AG04449 (cell line): ENCODE results near the gene HPN.

Experiments used
- CTCF ChIA-PET: fragments of 350-600 bp; formaldehyde crosslinking; extraction: SDS; loops from one replicate; lab custom pipeline; 2021; ENCODE audit warnings: antibody characterized with exemption; lab: Yijun Ruan, JAX
- POLR2A ChIA-PET: fragments of 400-600, 350-600 bp; formaldehyde crosslinking; extraction: SDS; loops from one replicate; lab custom pipeline; 2020; ENCODE audit warnings: antibody characterized with exemption, inconsistent platforms; lab: Yijun Ruan, JAX
- DNase-seq: peaks from one replicate; pipeline ENCODE4 v3.0.0-alpha.2; 2010; ENCODE audit warnings: low read depth, low spot score
- H3K4me3 ChIP-seq: 2 replicates; pipeline ENCODE4 v1.5.1; 2011; ENCODE audit warnings: low read depth, mild to moderate bottlenecking, control low read depth, low read length
- TF ChIP-seq, protein P1 (sequence below): IDR thresholded peaks from one replicate; pipeline ENCODE4 v1.5.1; 2011; ENCODE audit warnings: mild to moderate bottlenecking, moderate library complexity, low read length, control low read depth, inconsistent platforms; ENCODE audit not compliant: insufficient read depth; ENCODE audit errors: missing control alignments

The HPN gene

DNA sequence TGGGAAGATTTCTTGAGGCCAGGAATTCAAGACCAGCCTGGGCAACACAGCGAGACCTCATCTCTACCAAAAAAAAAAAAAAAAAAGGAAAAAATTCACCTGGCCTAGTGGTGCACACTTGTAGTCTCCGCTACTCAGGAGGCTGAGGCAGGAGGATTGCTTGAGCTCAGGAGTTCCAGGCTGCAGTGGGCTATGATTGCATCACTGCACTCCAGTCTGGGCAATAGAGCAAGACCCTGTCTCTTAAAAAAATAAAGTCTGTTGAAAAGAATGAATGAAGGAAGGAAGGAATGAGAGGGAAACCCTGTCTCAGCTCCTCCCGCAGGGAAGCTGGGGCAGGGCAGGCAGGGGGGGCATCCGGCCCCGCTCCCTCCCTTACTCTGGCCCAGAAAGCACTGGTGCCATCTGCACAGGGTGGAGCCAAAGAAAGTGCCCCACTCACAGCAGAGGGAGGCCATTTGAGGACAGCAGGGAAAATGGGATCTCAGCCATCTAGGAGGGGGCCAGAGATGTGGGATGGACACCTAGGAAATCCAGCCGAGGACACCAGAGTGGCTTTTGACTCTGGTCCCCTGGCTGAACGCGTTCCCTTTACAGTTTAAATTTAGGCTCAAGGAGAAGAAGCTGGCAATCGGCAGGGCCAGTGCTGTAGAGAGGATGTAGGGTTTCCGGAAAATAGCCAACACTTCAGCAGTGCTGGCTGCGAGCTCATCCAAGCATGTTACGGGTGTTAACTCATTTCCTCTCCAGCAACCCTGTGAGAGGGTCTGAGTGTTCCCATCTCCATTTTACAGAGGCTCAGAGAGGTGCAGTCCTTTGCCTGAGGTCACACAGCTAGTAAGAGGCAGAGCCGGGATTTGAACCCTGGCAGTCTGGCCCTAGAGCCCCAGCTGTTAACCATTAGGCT, 3.6 kb upstream of the HPN start:
- no peak overlapping the region for H3K4me3 ChIP-seq
- ChIA-PET CTCF (interaction anchor here (0.7 to 2.7 kb wide), 8 partner anchors 10 to 104 kb away, joined by 3 to 12 read pairs (median 4); no protein-coding TSS in a partner anchor), POLR2A (interaction anchor here (0.6 kb wide), 1 partner anchor 610 kb away, joined by 3 read pairs; the partner anchor contains the start of gene COX6B1)
- no peak for DNase-seq
- TF ChIP-seq, protein P1, sequence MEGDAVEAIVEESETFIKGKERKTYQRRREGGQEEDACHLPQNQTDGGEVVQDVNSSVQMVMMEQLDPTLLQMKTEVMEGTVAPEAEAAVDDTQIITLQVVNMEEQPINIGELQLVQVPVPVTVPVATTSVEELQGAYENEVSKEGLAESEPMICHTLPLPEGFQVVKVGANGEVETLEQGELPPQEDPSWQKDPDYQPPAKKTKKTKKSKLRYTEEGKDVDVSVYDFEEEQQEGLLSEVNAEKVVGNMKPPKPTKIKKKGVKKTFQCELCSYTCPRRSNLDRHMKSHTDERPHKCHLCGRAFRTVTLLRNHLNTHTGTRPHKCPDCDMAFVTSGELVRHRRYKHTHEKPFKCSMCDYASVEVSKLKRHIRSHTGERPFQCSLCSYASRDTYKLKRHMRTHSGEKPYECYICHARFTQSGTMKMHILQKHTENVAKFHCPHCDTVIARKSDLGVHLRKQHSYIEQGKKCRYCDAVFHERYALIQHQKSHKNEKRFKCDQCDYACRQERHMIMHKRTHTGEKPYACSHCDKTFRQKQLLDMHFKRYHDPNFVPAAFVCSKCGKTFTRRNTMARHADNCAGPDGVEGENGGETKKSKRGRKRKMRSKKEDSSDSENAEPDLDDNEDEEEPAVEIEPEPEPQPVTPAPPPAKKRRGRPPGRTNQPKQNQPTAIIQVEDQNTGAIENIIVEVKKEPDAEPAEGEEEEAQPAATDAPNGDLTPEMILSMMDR = no peak

- DNase-seq = no peak
- CTCF ChIA-PET = interaction anchor here (0.7 to 2.7 kb wide), 7 partner anchors 10 to 103 kb away, joined by 3 to 12 read pairs (median 3); no protein-coding TSS in a partner anchor
- POLR2A ChIA-PET = interaction anchor here (0.6 kb wide), 1 partner anchor 609 kb away, joined by 3 read pairs; the partner anchor contains the start of gene COX6B1
- TF ChIP-seq, protein P1 = no peak
- no peak overlapping the region for H3K4me3 ChIP-seq
These were observed 2.7 kb upstream of the HPN start for GRCh38 chr19:35038623-35039512.

DNA sequence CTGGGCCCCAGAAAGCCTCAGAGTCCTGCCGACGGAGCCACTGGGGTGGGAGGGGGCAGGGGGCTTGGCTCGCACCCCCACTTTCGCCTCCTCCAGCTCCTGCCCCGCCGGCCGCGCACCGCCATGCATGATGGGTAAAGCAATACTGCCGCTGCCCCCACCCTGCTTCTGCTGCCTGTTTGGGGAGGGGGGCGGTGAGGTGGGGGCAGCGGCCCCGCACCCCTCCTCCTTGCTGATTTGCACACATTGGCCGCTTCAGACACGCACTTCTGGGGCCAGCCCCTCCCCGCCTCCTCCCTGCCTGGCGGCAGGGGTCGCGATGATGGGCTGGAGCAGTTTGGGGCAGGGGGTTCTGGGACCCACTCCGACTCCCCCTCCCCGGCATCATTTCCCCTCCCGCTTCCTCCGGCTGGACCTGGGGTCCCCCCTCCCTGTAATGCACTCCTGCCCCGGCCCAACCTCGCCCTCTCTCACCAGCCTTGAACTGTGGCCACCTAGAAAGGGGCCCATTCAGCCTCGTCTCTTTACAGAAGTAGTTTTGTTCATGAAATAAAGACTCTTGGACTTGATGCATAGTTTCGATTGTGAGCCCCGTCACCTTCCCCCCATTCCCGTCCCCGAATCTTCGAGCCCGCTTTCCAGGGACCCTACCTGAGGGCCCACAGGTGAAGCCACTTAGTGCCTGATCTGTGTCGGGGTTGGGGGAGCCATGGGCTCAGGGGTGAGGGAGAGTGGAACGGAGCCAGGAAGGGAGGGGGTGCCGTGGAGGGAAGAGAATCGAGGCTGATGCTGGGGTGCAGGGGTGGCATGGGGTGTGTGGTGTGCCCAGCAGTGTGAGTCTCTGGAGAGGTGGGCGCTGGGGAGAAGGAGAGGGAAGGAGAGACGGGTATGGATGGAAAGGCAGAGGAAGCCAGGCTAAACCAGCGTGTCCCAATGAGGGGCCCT, 1.4 kb upstream of the HPN start:
- H3K4me3 ChIP-seq = no peak overlapping the region
- ChIA-PET POLR2A (no interaction called here), CTCF (interaction anchor here (1.0 kb wide), 1 partner anchor 66 kb away, joined by 3 read pairs; no protein-coding TSS in a partner anchor)
- TF ChIP-seq, protein P1 = no peak
- DNase-seq = no peak

DNA sequence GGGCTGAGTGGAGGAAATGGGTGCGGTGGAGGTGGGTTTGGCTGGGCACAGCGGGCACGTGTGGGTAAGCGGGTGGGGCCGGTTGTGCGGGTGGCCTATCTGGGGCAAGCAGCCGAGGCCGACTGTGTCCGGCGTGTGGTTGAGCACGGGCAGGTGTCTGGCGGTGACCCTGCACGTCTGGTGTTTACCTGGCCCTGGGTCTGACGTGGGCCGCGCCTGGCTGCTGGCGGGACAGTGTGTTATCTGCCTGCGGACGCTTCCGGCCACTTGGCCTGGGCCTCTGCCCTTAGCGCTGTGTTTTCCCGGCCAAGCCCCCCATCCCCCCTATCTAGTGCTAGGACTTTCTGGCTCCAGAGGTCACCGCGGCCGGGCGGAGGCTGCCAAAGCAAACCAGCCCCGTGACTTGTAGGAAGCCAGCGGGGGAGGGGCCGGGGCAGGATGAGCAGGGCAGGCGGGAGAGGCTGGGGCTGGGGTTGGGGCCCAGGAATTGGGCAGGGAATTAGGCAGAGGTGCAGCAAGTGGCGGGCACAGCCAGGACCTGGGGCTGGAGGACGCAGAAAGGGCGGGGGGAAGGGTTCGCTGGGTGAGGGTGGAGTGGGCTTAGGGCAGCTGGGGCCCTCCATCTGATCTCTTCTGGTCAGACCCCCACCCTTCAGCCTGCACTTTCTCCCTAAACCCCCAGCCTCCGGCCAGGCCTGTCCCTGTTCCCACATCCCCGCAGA, 534 bp upstream of the HPN start:
- TF ChIP-seq, protein P1 = no peak
- no peak for DNase-seq

More for the DNA sequence above, 534 bp upstream of the HPN start:
- no peak overlapping the region for H3K4me3 ChIP-seq
- POLR2A ChIA-PET = no interaction called here
- CTCF ChIA-PET = interaction anchor here (6.2 kb wide), 1 partner anchor 95 kb away, joined by 67 read pairs; the partner anchor contains the start of gene LGI4
